Measurements from ENCODE around the gene CALR.

The CALR gene

GRCh38 chr19:12979974-12980373, 41.6 kb downstream of the CALR start:
- DNase-seq (ENCODE audit: low read depth), result no peak

GRCh38 chr19:12982648-12983047, 44.2 kb downstream of the CALR start:
- DNase-seq (ENCODE audit: low read depth), result no peak

GRCh38 chr19:12983091-12983490, 44.7 kb downstream of the CALR start:
- no peak for DNase-seq (ENCODE audit: low read depth)

- DNase-seq (ENCODE audit: low read depth), result peak; percentile 63
Observed at GRCh38 chr19:12983542-12984142, 45.2 kb downstream of the CALR start.

- DNase-seq (ENCODE audit: low read depth), result no peak
Observed at GRCh38 chr19:12984143-12984627, 45.8 kb downstream of the CALR start.

GRCh38 chr19:12984683-12985048, 46.3 kb downstream of the CALR start:
- no peak for DNase-seq (ENCODE audit: low read depth)

GRCh38 chr19:12985049-12985776, 46.8 kb downstream of the CALR start:
- no peak for DNase-seq (ENCODE audit: low read depth)

- DNase-seq (ENCODE audit: low read depth), result no peak
Observed at GRCh38 chr19:12986726-12987125, 48.3 kb downstream of the CALR start.

- DNase-seq (ENCODE audit: low read depth), result no peak
Observed at GRCh38 chr19:12987190-12987589, 48.8 kb downstream of the CALR start.

GRCh38 chr19:12987781-12988180, 49.4 kb downstream of the CALR start:
- DNase-seq (ENCODE audit: low read depth), result no peak

- DNase-seq (ENCODE audit: low read depth), result no peak
Observed at GRCh38 chr19:12990431-12990830, 52.0 kb downstream of the CALR start.

GRCh38 chr19:12990853-12991252, 52.4 kb downstream of the CALR start:
- DNase-seq (ENCODE audit: low read depth), result no peak

GRCh38 chr19:12991296-12991695, 52.9 kb downstream of the CALR start:
- DNase-seq (ENCODE audit: low read depth), result no peak

- no peak for DNase-seq (ENCODE audit: low read depth)
Observed at GRCh38 chr19:12992729-12993128, 54.3 kb downstream of the CALR start.

- no peak for DNase-seq (ENCODE audit: low read depth)
Observed at GRCh38 chr19:12993562-12993961, 55.2 kb downstream of the CALR start.

All from stimulated activated CD8-positive, alpha-beta memory T cell treated with anti-CD3 and anti-CD28 coated beads, Interleukin-7, amount 100 ng/mL, for 24 hours (primary cell).